Measurements from ENCODE around the gene HS3ST2. TPM values are rescaled to one million over a fixed set of nuclear protein-coding genes. Genes with fewer than 3 reads are reported as not detected.

Gene HS3ST2
- total RNA-seq, 1 donor from 2014 or later = 9.0 TPM

GRCh38 chr16:22961206-22961605 lies 147.2 kb downstream of the HS3ST2 start:
- intact Hi-C loops (cut with DNase I) = no loop called here
- no peak for DNase-seq (ENCODE audit: low spot score in 2 of 2)
- H3K4me1 ChIP-seq = no peaks in the 10 kb centered on the region
- H3K27me3 ChIP-seq = no peaks in the 10 kb centered on the region
- no peak for TF ChIP-seq CTCF (IDR thresholded peaks at IDR 0.05)
- H3K36me3 ChIP-seq = no peaks in the 10 kb centered on the region
- no peaks in the 10 kb centered on the region for H3K9me3 ChIP-seq
- H3K27ac ChIP-seq = no peak overlapping the region
- no peak overlapping the region for H3K4me3 ChIP-seq

- Histone ChIP-seq H3K4me3 (no peak overlapping the region), H3K36me3 (no peaks in the 10 kb centered on the region), H3K27me3 (no peaks in the 10 kb centered on the region), H3K9me3 (no peaks in the 10 kb centered on the region), H3K4me1 (no peaks in the 10 kb centered on the region), H3K27ac (no peak overlapping the region)
- no peak for DNase-seq (ENCODE audit: low spot score in 2 of 2)
- no peak for TF ChIP-seq CTCF (IDR thresholded peaks at IDR 0.05)
- intact Hi-C loops (cut with DNase I) = no loop called here
These were observed 148.9 kb downstream of the HS3ST2 start for GRCh38 chr16:22962905-22963304.

All from ascending aorta (tissue), 2 donors.